VCaP (cell line): Measurements from ENCODE around the gene GAA.
"Not testable (repeated sequence)": the region's sequence is repeated elsewhere in the genome, so short reads cannot be mapped to it uniquely, and the experiment has no call there.

Source experiments
- H3K27ac ChIP-seq: fragments of 450-650 bp; 2 replicates; pipeline ENCODE4 v1.5.1; 2017
- TF ChIP-seq, protein P1 (sequence below): fragments of 450-650 bp; conservative IDR thresholded peaks from 2 replicates; pipeline ENCODE4 v1.5.1; 2017; ENCODE audit warnings: mild to moderate bottlenecking, moderate library complexity

The GAA gene

GRCh38 chr17:80086081-80086480 lies 15.3 kb upstream of the GAA start:
- H3K27ac ChIP-seq: no peak overlapping the region
- TF ChIP-seq, protein P1, sequence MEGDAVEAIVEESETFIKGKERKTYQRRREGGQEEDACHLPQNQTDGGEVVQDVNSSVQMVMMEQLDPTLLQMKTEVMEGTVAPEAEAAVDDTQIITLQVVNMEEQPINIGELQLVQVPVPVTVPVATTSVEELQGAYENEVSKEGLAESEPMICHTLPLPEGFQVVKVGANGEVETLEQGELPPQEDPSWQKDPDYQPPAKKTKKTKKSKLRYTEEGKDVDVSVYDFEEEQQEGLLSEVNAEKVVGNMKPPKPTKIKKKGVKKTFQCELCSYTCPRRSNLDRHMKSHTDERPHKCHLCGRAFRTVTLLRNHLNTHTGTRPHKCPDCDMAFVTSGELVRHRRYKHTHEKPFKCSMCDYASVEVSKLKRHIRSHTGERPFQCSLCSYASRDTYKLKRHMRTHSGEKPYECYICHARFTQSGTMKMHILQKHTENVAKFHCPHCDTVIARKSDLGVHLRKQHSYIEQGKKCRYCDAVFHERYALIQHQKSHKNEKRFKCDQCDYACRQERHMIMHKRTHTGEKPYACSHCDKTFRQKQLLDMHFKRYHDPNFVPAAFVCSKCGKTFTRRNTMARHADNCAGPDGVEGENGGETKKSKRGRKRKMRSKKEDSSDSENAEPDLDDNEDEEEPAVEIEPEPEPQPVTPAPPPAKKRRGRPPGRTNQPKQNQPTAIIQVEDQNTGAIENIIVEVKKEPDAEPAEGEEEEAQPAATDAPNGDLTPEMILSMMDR: no peak

DNA sequence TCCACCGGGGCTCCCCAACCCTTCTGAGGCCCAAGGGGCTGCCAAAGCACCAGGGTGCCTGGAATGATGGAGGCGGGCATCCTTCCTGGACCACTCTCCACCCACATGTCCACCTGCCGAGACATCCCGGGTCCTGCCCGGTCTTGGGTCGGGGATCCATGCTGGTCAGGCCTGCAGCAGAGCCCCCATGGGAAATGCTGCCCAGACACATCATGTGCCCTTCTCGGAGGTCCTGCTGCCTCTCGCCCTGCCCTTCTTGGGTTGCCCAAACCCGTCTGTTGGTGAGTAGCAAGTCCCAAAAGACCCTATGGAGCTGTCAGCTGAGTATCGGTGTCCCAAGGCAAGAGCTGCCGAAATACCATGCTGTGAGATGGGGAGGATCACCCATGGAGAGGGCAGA lies 14.8 kb upstream of the GAA start:
- TF ChIP-seq, protein P1: no peak
- no peak overlapping the region for H3K27ac ChIP-seq

- no peak overlapping the region for H3K27ac ChIP-seq
- TF ChIP-seq, protein P1: no peak
Observed at GRCh38 chr17:80087346-80088265, 13.8 kb upstream of the GAA start.

GRCh38 chr17:80089762-80090161 lies 11.6 kb upstream of the GAA start:
- no peak overlapping the region for H3K27ac ChIP-seq
- TF ChIP-seq, protein P1: no peak

- H3K27ac ChIP-seq: not testable (repeated sequence)
Observed at GRCh38 chr17:80090164-80090563, 11.2 kb upstream of the GAA start.

- H3K27ac ChIP-seq: no peak overlapping the region
- TF ChIP-seq, protein P1: no peak
Observed at GRCh38 chr17:80091376-80091775, 10.0 kb upstream of the GAA start.

DNA sequence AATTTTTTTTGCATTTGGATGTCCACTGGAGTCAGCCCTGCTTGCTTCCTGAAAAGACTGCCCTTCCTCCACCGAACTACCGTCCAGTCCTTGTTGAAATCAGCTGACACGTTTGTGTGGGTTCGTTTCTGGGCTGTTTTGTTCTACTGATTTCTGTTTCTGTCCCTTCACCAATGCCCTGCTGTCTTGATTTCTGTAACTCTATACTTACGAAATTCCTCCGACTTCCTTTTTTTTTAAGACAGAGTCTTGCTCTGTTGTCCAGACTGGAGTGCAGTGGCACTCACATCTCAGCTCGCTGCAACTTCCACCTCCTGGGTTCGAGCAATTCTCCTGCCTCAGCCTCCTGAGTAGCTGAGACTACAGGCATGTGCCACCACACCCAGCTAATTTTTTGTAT lies 8.4 kb upstream of the GAA start:
- TF ChIP-seq, protein P1: no peak
- H3K27ac ChIP-seq: no peak overlapping the region
